Measurements from ENCODE around the gene NVL.
"Not testable (repeated sequence)": the region's sequence is repeated elsewhere in the genome, so short reads cannot be mapped to it uniquely, and the experiment has no call there.

GRCh38 chr1:224352436-224353085 lies 22.6 kb upstream of the NVL start:
- not testable (repeated sequence) for TF ChIP-seq ATF3 (IDR thresholded peaks at IDR 0.05; ENCODE audit: insufficient read depth, low read depth, low read length); SRF (IDR thresholded peaks at IDR 0.05; ENCODE audit: low read depth, low read length); CHD2 (IDR thresholded peaks at IDR 0.05; ENCODE audit: low read length); MAX (IDR thresholded peaks at IDR 0.05); CTCF (IDR thresholded peaks at IDR 0.05; ENCODE audit: control extremely low read depth in 1 of 3, insufficient read depth in 1 of 3, low read depth in 1 of 3, low read length in 3 of 3); EP300 (IDR thresholded peaks at IDR 0.05; ENCODE audit: borderline replicate concordance in 1 of 2, low read depth in 2 of 2, low read length in 2 of 2); CEBPB (IDR thresholded peaks at IDR 0.05; ENCODE audit: low read depth, low read length); RAD21 (IDR thresholded peaks at IDR 0.05 in 1 of 2, conservative IDR thresholded peaks at IDR 0.05 in 1 of 2; ENCODE audit: low read depth in 2 of 2, low read length in 2 of 2); CHD1 (IDR thresholded peaks at IDR 0.05; ENCODE audit: low read depth, low read length); SAP30 (IDR thresholded peaks at IDR 0.05; ENCODE audit: insufficient read depth, insufficient replicate concordance, low read length); HDAC2 (IDR thresholded peaks at IDR 0.05; ENCODE audit: borderline replicate concordance in 1 of 2, low read depth in 2 of 2, low read length in 2 of 2); ZNF274 (IDR thresholded peaks at IDR 0.05; ENCODE audit: borderline replicate concordance, extremely low read depth, low read length)

Data from H1 (cell line).